Psoas muscle (tissue), 8 donors: ENCODE results near the gene EIF2AK2. TPM values are rescaled to one million over a fixed set of nuclear protein-coding genes. Genes with fewer than 3 reads are reported as not detected.

Experiments
- ATAC-seq, 4 donors: fragments of 200-7000 bp; cut with Tn5 transposase; one replicate each; pipeline ENCODE4 v1.9.1; 2020; ENCODE audit warnings: moderate library complexity in 3 of 4, mild to moderate bottlenecking in 2 of 4
- DNase-seq, 2 donors: peaks; one replicate each; pipeline ENCODE4 v3.0.0-alpha.2; 2020
- H3K27ac ChIP-seq: fragments of 200-600 bp; one replicate; pipeline ENCODE4 v1.8.0; 2022
- H3K27me3 ChIP-seq, 3 donors: fragments of 200-600 bp in 1 of 3; one replicate each; pipeline versions ENCODE4 v1.6.1 to v1.8.0; 2013 to 2022; ENCODE audit warnings: low read length in 2 of 3, mild to moderate bottlenecking in 2 of 3, moderate library complexity in 1 of 3; ENCODE audit not compliant: insufficient read depth in 3 of 3
- H3K36me3 ChIP-seq, 2 donors: fragments of 200-600 bp in 1 of 2; one replicate each; pipeline versions ENCODE4 v1.6.1 to v1.8.0; 2013 to 2022; ENCODE audit warnings: low read depth in 1 of 2, mild to moderate bottlenecking in 1 of 2, moderate library complexity in 1 of 2; ENCODE audit not compliant: insufficient read depth in 1 of 2
- H3K4me1 ChIP-seq: fragments of 200-600 bp; one replicate; pipeline ENCODE4 v1.8.0; 2022
- H3K4me3 ChIP-seq: fragments of 200-600 bp; one replicate; pipeline ENCODE4 v1.8.0; 2022; ENCODE audit warnings: mild to moderate bottlenecking
- H3K9me3 ChIP-seq: fragments of 200-600 bp; one replicate; pipeline ENCODE4 v1.8.0; 2022
- CTCF ChIP-seq: fragments of 200-600 bp; IDR thresholded peaks from one replicate; pipeline ENCODE4 v1.8.0; 2022; ENCODE audit warnings: antibody characterized with exemption
- WGBS, 3 donors: extraction: QIAGEN DNeasy Blood & Tissue Kit; methylation state at CpG; one replicate each; pipeline versions ENCODE4 v1.1.6 to v1.1.7; 2013; 5-methylcytosine and 5-hydroxymethylcytosine counted together
- intact Hi-C, 2 donors: fragments of 100-400 bp; cut with DNase I; formaldehyde crosslinking; loops; one replicate each; pipeline versions ENCODE4 v1.11.0 to v1.14.2; 2022
- polyA plus RNA-seq, 3 donors: library from polyadenylated mRNA; stranded (reverse); fragments of 200-250 nt; gene quantifications; one replicate each; pipeline ENCODE4 v1.2.3, GENCODE V29; 2013
- total RNA-seq, 4 donors: library from RNA; stranded (reverse); fragmentation: NEBNext Ultra II Directional in 2 of 4; extraction: Animal tissue kit (Norgen Biotek cat#: 25700) in 2 of 4; gene quantifications; one replicate each; pipeline versions ENCODE4 v1.2.1 to v1.2.4, GENCODE V29; 2021 to 2023
- donor health status: healthy with polysubstance abuse.
- donor health status: DM: no; HTN: no; CAD: no; lungs with moderate emphysema.
- donor health status: Bipolar disorder and iron deficiency.
- donor health status: healthy.
- donor health status: DM: yes; HTN: yes; CAD: no.
- donor health status: DM: no; HTN: no; CAD: no.
- donor health status: DM: no; HTN: no; CAD: no.
- donor health status: DM: yes; HTN: yes; CAD: no.

The EIF2AK2 gene
- total and polyA plus RNA-seq, 7 donors: 1.1 to 16.6 (median 6.7) TPM

GRCh38 chr2:37192551-37192950, 35.8 kb upstream of the EIF2AK2 start:
- TF ChIP-seq CTCF: no peak
- H3K9me3 ChIP-seq: no peaks in the 10 kb centered on the region
- DNase-seq (no peak), ATAC-seq (no peak)
- peaks cover 6% of the 10 kb centered on the region for H3K4me1 ChIP-seq
- 88 to 89% (median 89%) methylated on average over 1 of the region's 1 CpG for WGBS, 3 donors
- no peaks in the 10 kb centered on the region for H3K27me3 ChIP-seq
- H3K36me3 ChIP-seq: no peaks in the 10 kb centered on the region
- H3K4me3 ChIP-seq: no peak overlapping the region
- H3K27ac ChIP-seq: no peak overlapping the region
- intact Hi-C loops: no loop called here

- 80 to 86% (median 84%) methylated on average over 6 of the region's 6 CpGs for WGBS, 3 donors
- Histone ChIP-seq H3K27me3 (no peaks in the 10 kb centered on the region), H3K36me3 (no peaks in the 10 kb centered on the region), H3K4me1 (no peaks in the 10 kb centered on the region), H3K9me3 (no peaks in the 10 kb centered on the region), H3K4me3 (no peak overlapping the region), H3K27ac (no peak overlapping the region)
- no peak for ATAC-seq
- intact Hi-C loops: no loop called here
- DNase-seq: no peak
- no peak for TF ChIP-seq CTCF
Measured at GRCh38 chr2:37191747-37192146, 35.0 kb upstream of the EIF2AK2 start.

- intact Hi-C loops: no loop called here
- H3K36me3 ChIP-seq: no peaks in the 10 kb centered on the region
- no peaks in the 10 kb centered on the region for H3K9me3 ChIP-seq
- H3K4me1 ChIP-seq: no peaks in the 10 kb centered on the region
- WGBS, 3 donors: 71 to 80% (median 73%) methylated on average over 4 of the region's 4 CpGs
- H3K4me3 ChIP-seq: no peak overlapping the region
- no peak overlapping the region for H3K27ac ChIP-seq
- H3K27me3 ChIP-seq: no peaks in the 10 kb centered on the region
- ATAC-seq (no peak), DNase-seq (no peak)
- TF ChIP-seq CTCF: no peak
Measured at GRCh38 chr2:37191253-37191652, 34.5 kb upstream of the EIF2AK2 start.

- WGBS, 3 donors: 84 to 92% (median 86%) methylated on average over 4 of the region's 4 CpGs
- H3K27ac ChIP-seq: no peak overlapping the region
- peaks cover 0 to 3% (median 0%) of the 10 kb centered on the region in 3 donors for H3K27me3 ChIP-seq
- no peak for TF ChIP-seq CTCF
- no peak for ATAC-seq
- no peaks in the 10 kb centered on the region for H3K36me3 ChIP-seq
- no peak overlapping the region for H3K4me3 ChIP-seq
- no peaks in the 10 kb centered on the region for H3K4me1 ChIP-seq
- intact Hi-C loops: no loop called here
- no peak for DNase-seq
- no peaks in the 10 kb centered on the region for H3K9me3 ChIP-seq
Measured at GRCh38 chr2:37190290-37190689, 33.5 kb upstream of the EIF2AK2 start.

GRCh38 chr2:37189452-37190153, 32.8 kb upstream of the EIF2AK2 start:
- no peak overlapping the region for H3K27ac ChIP-seq
- no peaks in the 10 kb centered on the region for H3K9me3 ChIP-seq
- no peak for TF ChIP-seq CTCF
- no peaks in the 10 kb centered on the region for H3K4me1 ChIP-seq
- peaks cover 0 to 3% (median 0%) of the 10 kb centered on the region in 3 donors for H3K27me3 ChIP-seq
- no peaks in the 10 kb centered on the region for H3K36me3 ChIP-seq
- 72 to 80% (median 76%) methylated on average over 6 of the region's 6 CpGs for WGBS, 3 donors
- intact Hi-C loops: no loop called here
- DNase-seq (no peak), ATAC-seq (no peak)
- H3K4me3 ChIP-seq: no peak overlapping the region
